ENCODE results near the gene ABI1.
"Not testable (repeated sequence)": the region's sequence is repeated elsewhere in the genome, so short reads cannot be mapped to it uniquely, and the experiment has no call there.

Gene ABI1

GRCh38 chr10:26805567-26806245 is 55.1 kb downstream of the ABI1 start:
- in situ Hi-C loops (cut with MboI; ENCODE audit: low sequenced_read_pairs): no loop called here

GRCh38 chr10:26804418-26805393 is 56.1 kb downstream of the ABI1 start:
- in situ Hi-C loops (cut with MboI; ENCODE audit: low sequenced_read_pairs): no loop called here

GRCh38 chr10:26803849-26804248 is 56.9 kb downstream of the ABI1 start:
- in situ Hi-C loops (cut with MboI; ENCODE audit: low sequenced_read_pairs): no loop called here

DNA sequence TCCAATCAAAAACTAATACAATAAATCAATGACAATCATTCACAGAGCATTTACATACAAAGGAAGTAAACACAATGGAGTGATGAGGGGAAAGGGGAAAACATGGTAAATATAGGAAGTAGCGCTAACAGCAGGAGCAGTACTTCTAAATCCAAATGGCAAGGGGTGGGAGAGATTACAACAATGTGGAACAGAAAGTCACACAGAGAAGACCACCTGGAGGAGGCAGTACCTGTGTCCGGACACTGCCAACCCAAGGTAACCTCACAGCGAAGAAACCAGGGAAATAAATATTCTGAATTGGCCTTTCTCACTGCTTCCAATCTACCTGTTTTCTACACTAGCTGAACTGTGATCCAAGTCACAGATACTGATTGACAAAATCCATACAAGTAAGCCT is 58.2 kb downstream of the ABI1 start:
- in situ Hi-C loops (cut with MboI; ENCODE audit: low sequenced_read_pairs): no loop called here

DNA sequence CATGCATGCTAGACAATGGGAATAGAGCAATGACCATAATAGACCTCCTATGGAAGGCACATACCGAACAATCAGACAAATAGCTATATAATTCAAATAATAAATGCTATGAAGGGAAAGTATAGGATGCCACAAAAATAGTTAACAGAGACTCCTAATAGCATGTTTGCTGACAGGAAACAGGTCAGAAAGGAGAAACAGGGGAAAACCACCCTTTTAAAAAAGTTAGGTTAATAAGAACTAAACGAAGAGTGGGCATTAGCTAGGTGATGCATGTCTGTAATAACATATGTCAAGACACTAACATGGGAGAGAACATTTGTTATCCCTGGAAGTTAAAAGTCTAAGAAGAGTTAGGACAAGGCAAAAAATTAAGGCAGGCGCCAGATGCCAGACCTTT is 58.9 kb downstream of the ABI1 start:
- in situ Hi-C loops (cut with MboI; ENCODE audit: low sequenced_read_pairs): no loop called here

GRCh38 chr10:26801274-26801673 is 59.5 kb downstream of the ABI1 start:
- in situ Hi-C loops (cut with MboI; ENCODE audit: low sequenced_read_pairs): no loop called here

- in situ Hi-C loops (cut with MboI; ENCODE audit: low sequenced_read_pairs): no loop called here
These were observed 60.3 kb downstream of the ABI1 start for GRCh38 chr10:26800468-26800867.

DNA sequence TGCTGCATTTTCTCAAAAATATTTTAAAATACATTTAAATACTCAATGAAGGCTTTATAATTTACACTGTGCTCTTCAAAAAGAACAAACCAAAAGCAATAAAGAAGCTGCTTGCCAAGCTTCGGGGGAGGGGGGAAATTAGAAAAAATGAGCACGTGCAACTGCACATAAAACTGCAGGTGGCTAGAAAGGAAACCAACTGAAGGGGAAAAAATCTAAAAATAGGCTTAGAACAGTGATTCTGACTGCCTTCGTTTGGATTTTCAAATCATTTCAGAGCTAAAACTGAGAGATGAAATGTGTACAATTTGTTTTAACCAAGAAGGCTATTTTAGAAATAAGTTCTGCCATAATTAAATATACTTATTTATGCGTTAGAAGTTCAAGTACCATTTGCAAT is 61.4 kb downstream of the ABI1 start:
- in situ Hi-C loops (cut with MboI; ENCODE audit: low sequenced_read_pairs): no loop called here

- in situ Hi-C loops (cut with MboI; ENCODE audit: low sequenced_read_pairs): no loop called here
These were observed 62.5 kb downstream of the ABI1 start for GRCh38 chr10:26798298-26798697.

DNA sequence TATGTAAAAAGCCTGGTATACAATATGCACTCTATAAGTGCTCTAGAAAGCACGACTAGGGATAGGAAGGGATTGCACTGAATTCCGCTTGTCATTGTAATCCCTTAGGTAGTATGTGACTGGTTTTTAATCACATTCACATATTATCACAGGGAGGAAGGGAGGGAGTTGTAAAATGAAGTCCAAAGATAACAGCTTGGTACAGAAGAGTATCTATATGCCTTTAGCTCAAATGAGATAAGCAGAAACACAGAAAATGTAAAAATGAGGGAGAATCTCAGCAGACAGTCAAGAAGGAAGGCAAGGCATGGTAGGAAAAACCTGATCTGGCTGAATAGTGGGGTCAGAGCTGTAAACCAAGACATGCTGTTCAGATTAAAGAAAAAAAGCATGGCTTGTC is 63.4 kb downstream of the ABI1 start:
- in situ Hi-C loops (cut with MboI; ENCODE audit: low sequenced_read_pairs): no loop called here

DNA sequence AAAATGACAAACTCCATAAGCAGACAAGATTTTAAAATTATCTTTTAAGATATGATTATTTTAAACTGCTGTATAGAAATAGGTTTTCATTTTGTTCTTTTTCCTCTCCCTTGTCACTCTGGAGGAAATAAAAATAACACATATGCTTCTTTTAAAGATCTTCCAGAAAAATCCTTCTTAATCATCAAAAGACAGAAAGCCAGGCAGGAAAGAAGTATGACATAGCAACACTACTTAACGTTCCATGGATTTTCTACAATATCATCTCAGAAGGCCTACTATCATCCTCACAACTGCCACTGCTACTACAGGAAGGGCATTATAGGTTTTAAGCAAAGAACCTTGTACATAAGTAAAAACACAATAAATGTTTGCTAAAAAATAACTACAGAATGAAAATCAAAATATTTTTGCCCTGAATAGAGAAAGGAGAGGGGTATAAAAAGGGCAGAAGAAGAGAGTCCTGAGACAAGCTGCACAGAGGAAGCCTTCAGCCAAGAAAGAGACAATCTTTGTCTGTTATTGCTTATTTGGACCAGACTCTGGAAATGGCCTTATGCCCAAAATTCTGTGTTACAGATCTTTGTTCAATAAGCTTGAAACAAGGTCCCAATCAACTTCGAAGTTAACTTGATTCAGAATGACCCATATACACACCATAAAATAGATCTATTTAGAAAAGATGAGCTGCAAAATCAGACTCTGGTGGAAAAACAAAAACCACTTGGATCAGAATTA is 67.8 kb downstream of the ABI1 start:
- in situ Hi-C loops (cut with MboI; ENCODE audit: low sequenced_read_pairs): no loop called here

GRCh38 chr10:26790221-26790995 is 70.3 kb downstream of the ABI1 start:
- in situ Hi-C loops (cut with MboI; ENCODE audit: low sequenced_read_pairs): no loop called here

DNA sequence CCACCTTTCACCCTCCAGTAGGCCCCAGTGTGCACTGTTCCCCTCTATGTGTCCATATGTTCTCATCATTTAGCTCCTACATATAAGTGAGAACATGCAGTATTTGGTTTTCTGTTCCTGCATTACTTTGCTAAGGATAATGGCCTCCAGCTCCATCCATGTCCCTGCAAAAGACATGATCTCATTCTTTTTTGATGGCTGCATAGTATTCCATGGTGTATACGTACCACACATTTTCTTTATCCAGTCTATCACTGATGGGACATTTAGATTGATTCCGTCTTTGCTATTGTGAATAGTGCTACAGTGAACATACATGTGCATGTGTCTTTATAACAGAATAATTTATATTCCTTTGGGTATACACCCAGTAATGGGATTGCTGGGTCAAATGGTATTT is 71.0 kb downstream of the ABI1 start:
- in situ Hi-C loops (cut with MboI; ENCODE audit: low sequenced_read_pairs): not testable (repeated sequence)

DNA sequence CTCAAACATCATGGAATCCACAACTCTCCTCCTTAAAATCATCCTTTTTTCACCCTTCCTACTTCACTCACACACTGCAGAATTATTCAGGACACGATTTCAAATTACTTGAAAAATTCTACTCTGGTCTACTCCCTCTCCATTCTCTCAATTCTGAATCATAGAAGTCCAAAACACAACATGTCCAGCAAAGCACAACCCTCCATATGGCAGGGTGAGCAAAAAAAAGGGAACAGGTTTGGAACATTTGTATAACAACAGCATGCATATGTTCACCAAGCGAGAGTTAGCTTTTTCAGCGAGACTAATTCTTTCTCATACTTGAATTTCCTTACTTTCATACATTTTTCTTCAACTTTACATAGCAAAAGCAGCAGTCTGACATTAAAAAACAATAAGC is 73.4 kb downstream of the ABI1 start:
- in situ Hi-C loops (cut with MboI; ENCODE audit: low sequenced_read_pairs): no loop called here

DNA sequence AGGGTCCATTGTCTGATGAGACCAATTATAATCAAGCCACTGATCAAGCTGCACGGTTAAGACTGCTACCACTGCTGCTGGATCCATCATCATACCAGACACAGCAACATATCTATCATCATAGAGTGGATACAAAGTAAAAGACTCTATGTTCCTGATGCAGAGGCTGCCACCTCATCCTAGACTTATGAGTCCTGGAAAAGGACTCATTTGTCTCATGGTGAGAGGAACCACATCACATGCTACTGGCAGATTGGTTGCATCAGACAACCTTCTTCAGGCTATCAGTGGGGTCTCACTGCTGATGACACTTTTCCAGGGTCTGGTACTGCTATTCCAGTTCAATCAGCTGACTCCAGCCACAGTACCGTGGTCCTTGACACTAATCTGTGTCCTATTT is 79.0 kb downstream of the ABI1 start:
- in situ Hi-C loops (cut with MboI; ENCODE audit: low sequenced_read_pairs): no loop called here

- in situ Hi-C loops (cut with MboI; ENCODE audit: low sequenced_read_pairs): no loop called here
These were observed 79.8 kb downstream of the ABI1 start for GRCh38 chr10:26780793-26781601.

DNA sequence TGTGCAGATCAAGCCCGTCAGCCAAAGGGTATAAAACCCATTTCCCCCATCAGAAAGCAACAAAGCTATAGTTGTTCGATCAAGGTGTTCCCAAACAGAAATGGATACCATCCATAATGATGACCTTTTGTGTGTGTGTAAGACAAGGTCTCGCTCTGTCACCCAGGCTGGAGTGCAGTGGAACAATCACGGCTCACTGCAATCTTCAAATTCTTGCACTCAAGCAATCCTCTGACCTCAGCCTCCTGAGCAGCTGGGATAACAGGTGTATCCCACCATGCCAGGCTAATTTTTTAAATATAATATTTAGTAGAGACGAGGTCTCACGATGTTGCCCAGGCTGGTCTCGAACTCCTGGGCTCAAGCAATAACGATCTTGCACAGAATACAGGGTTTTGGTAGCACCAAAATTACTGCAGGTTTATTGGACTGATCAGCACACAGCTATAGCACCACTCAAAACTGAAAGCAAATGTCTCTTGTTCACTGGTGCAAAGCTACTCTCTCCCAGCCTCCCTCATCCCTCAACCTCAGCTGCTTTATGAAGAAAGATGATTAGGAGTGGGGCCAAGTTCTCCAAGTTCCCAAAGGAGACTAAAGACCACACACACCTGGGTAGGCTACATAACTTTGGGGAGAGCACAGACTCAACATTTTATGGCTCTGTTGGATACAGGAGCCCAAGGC is 80.5 kb downstream of the ABI1 start:
- in situ Hi-C loops (cut with MboI; ENCODE audit: low sequenced_read_pairs): no loop called here

GRCh38 chr10:26779176-26779860 is 81.4 kb downstream of the ABI1 start:
- in situ Hi-C loops (cut with MboI; ENCODE audit: low sequenced_read_pairs): no loop called here

DNA sequence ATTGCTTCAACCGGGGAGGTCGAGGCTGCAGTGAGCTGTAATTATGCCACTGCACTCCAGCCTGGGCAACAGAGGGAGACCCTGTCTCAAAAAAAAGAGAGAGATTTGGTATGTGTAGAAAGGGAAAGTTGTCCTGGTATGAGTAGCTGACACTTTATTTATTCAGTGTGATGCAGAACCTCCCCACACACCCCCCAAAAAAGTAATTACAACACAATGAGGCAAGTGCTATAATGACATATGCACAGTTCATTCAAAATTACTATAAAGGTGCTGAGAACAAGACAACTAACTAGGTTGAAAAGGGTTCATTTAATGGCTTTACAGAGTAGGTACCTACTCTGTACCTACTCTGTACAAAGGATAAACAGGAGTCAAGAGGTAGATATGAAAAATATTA is 83.1 kb downstream of the ABI1 start:
- in situ Hi-C loops (cut with MboI; ENCODE audit: low sequenced_read_pairs): no loop called here
